K562 (cell line): ENCODE measurements around the gene ORC5. TPM values are rescaled to one million over a fixed set of nuclear protein-coding genes. Genes with fewer than 3 reads are reported as not detected.

Experiments used
- DLX4 ChIP-seq: fragments of 250-450 bp; sonication (Bioruptor Pico); IDR thresholded peaks from 2 replicates; pipeline ENCODE4 v1.6.1; 2021; ENCODE audit warnings: mild to moderate bottlenecking
- NR1H2 ChIP-seq: sonication (generic); formaldehyde crosslinking; IDR thresholded peaks from 2 replicates; pipeline ENCODE4 v1.4.0; 2020; ENCODE audit warnings: mild to moderate bottlenecking, missing genetic modification reagents
- PHF21A ChIP-seq: fragments of 450-650 bp; IDR thresholded peaks from 2 replicates; pipeline ENCODE4 v1.6.1; 2017; ENCODE audit warnings: low read depth, borderline replicate concordance
- RFX1 ChIP-seq: fragments of 450-650 bp; IDR thresholded peaks from 2 replicates; pipeline ENCODE4 v1.6.1; 2016; ENCODE audit warnings: mild to moderate bottlenecking, moderate library complexity
- TEAD2 ChIP-seq: fragments of 450-650 bp; IDR thresholded peaks from 2 replicates; pipeline ENCODE4 v1.6.1; 2016; ENCODE audit warnings: missing genetic modification characterization, control low read depth, missing compliant biosample characterization
- ZBTB33 ChIP-seq: sonication (generic); formaldehyde crosslinking; IDR thresholded peaks from 2 replicates; pipeline ENCODE4 v1.8.1; 2023; ENCODE audit warnings: mild to moderate bottlenecking, missing genetic modification reagents
- ZFX ChIP-seq: sonication (generic); formaldehyde crosslinking; IDR thresholded peaks from 2 replicates; pipeline ENCODE4 v1.8.0; 2022; ENCODE audit warnings: mild to moderate bottlenecking, missing genetic modification reagents, moderate library complexity
- polyA plus RNA-seq, 8 experiments: library from polyadenylated mRNA; depleted of rRNA in 4 of 8; stranded (reverse) in 5 of 8; unstranded in 3 of 8; fragments of >200 nt; fragmentation: Nextera tagmentation in 2 of 8; fragmentation: Illumina TruSeq in 1 of 8; extraction: Ambion mirVana in 2 of 8; extraction: Trizol in 1 of 8; gene quantifications; 2 replicates each; pipeline versions ENCODE4 v1.2.1 to v1.2.3, GENCODE V29; 2011 to 2014; ENCODE audit warnings: inconsistent platforms in 1 of 8, missing spikeins in 1 of 8
- total RNA-seq, 7 experiments: library from RNA; depleted of rRNA in 6 of 7; stranded (reverse); fragments of >200 nt in 6 of 7; fragmentation: Illumina TruSeq in 2 of 7; extraction: Trizol in 2 of 7; gene quantifications; 2 replicates each; pipeline versions ENCODE4 v1.2.1 to v1.2.3, GENCODE V29; 2011 to 2021; ENCODE audit warnings: low replicate concordance in 1 of 7
- TF ChIP-seq, protein P1 (sequence below): sonication (generic); formaldehyde crosslinking; IDR thresholded peaks from 2 replicates; pipeline ENCODE4 v1.8.0; 2023; ENCODE audit warnings: mild to moderate bottlenecking, missing genetic modification reagents
- TF ChIP-seq, protein P2 (sequence below), 2 experiments: fragments of 450-650 bp; conservative IDR thresholded peaks; 2 replicates each; pipeline ENCODE4 v1.6.1; 2017; ENCODE audit warnings: mild to moderate bottlenecking in 2 of 2, moderate library complexity in 2 of 2
- TF ChIP-seq, protein P3 (sequence below), 2 experiments: fragments of 150-350 bp in 1 of 2; IDR thresholded peaks; 2 replicates each; pipeline ENCODE4 v1.6.1; 2012 to 2016; ENCODE audit warnings: low read depth in 2 of 2, low read length in 2 of 2, mild to moderate bottlenecking in 1 of 2, moderate library complexity in 1 of 2

The ORC5 gene
- total and polyA plus RNA-seq, 9 of the 15 experiments (the other 6 are each of a cell fraction or from before 2014, with no cell fraction given): 29.8 to 136 (median 54.8) TPM

- TF ChIP-seq, protein P1, sequence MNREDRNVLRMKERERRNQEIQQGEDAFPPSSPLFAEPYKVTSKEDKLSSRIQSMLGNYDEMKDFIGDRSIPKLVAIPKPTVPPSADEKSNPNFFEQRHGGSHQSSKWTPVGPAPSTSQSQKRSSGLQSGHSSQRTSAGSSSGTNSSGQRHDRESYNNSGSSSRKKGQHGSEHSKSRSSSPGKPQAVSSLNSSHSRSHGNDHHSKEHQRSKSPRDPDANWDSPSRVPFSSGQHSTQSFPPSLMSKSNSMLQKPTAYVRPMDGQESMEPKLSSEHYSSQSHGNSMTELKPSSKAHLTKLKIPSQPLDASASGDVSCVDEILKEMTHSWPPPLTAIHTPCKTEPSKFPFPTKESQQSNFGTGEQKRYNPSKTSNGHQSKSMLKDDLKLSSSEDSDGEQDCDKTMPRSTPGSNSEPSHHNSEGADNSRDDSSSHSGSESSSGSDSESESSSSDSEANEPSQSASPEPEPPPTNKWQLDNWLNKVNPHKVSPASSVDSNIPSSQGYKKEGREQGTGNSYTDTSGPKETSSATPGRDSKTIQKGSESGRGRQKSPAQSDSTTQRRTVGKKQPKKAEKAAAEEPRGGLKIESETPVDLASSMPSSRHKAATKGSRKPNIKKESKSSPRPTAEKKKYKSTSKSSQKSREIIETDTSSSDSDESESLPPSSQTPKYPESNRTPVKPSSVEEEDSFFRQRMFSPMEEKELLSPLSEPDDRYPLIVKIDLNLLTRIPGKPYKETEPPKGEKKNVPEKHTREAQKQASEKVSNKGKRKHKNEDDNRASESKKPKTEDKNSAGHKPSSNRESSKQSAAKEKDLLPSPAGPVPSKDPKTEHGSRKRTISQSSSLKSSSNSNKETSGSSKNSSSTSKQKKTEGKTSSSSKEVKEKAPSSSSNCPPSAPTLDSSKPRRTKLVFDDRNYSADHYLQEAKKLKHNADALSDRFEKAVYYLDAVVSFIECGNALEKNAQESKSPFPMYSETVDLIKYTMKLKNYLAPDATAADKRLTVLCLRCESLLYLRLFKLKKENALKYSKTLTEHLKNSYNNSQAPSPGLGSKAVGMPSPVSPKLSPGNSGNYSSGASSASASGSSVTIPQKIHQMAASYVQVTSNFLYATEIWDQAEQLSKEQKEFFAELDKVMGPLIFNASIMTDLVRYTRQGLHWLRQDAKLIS (CRISPR knock-in tag): no peak
- TF ChIP-seq ZFX (CRISPR knock-in tag) (no peak), PHF21A (no peak), ZBTB33 (CRISPR knock-in tag) (no peak), DLX4 (CRISPR knock-in tag) (no peak), NR1H2 (CRISPR knock-in tag) (no peak), RFX1 (no peak), TEAD2 (tag) (no peak)
- TF ChIP-seq, protein P2, sequence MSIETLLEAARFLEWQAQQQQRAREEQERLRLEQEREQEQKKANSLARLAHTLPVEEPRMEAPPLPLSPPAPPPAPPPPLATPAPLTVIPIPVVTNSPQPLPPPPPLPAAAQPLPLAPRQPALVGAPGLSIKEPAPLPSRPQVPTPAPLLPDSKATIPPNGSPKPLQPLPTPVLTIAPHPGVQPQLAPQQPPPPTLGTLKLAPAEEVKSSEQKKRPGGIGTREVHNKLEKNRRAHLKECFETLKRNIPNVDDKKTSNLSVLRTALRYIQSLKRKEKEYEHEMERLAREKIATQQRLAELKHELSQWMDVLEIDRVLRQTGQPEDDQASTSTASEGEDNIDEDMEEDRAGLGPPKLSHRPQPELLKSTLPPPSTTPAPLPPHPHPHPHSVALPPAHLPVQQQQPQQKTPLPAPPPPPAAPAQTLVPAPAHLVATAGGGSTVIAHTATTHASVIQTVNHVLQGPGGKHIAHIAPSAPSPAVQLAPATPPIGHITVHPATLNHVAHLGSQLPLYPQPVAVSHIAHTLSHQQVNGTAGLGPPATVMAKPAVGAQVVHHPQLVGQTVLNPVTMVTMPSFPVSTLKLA (conservative IDR thresholded peaks at IDR 0.05): no peak
- TF ChIP-seq, protein P3, sequence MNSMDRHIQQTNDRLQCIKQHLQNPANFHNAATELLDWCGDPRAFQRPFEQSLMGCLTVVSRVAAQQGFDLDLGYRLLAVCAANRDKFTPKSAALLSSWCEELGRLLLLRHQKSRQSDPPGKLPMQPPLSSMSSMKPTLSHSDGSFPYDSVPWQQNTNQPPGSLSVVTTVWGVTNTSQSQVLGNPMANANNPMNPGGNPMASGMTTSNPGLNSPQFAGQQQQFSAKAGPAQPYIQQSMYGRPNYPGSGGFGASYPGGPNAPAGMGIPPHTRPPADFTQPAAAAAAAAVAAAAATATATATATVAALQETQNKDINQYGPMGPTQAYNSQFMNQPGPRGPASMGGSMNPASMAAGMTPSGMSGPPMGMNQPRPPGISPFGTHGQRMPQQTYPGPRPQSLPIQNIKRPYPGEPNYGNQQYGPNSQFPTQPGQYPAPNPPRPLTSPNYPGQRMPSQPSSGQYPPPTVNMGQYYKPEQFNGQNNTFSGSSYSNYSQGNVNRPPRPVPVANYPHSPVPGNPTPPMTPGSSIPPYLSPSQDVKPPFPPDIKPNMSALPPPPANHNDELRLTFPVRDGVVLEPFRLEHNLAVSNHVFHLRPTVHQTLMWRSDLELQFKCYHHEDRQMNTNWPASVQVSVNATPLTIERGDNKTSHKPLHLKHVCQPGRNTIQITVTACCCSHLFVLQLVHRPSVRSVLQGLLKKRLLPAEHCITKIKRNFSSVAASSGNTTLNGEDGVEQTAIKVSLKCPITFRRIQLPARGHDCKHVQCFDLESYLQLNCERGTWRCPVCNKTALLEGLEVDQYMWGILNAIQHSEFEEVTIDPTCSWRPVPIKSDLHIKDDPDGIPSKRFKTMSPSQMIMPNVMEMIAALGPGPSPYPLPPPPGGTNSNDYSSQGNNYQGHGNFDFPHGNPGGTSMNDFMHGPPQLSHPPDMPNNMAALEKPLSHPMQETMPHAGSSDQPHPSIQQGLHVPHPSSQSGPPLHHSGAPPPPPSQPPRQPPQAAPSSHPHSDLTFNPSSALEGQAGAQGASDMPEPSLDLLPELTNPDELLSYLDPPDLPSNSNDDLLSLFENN (IDR thresholded peaks at IDR 0.05; ENCODE audit: low read depth in 2 of 2, low read length in 2 of 2): no peak
Measured at GRCh38 chr7:104127204-104127603, 80.6 kb downstream of the ORC5 start (continued).
